Left forelimb (tissue), 1 donor: Measurements from ENCODE around the gene EVX2.
A peak's percentile ranks its signal among the peaks of the same experiment; 100 is the strongest.

ENCODE experiments used
- DNase-seq: peaks from one replicate; pipeline ENCODE4 v3.0.0-alpha.2; 2018; ENCODE audit warnings: low spot score

EVX2 gene

GRCh38 chr2:176083796-176084261 is at the start of gene EVX2:
Gene EVX2, minus strand, starts transcription at chr2:176083962. Its CDS starts 186 bp downstream, at chr2:176083776.
- peak; percentile 64 for DNase-seq

DNA sequence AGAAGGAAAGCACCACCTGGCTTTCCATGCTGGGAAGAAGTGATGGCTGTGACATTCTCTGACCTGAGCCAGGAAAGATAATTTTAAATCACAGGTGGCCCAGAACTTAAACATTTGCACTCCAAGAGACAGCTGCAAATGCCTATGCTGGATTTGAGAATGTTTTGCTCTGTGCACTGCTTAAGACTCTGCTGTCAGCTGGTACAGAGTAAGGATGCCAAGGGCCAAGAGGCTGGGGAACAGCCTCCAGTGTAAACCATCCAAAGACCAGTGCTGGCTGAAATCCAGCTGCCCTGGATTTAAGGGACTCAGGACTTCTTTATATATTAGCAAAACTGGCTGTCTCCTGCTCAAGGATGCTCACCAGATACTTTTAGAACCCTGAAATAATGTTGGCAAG is 49.6 kb upstream of the EVX2 start:
- DNase-seq: no peak

- no peak for DNase-seq
These were observed 48.7 kb upstream of the EVX2 start for GRCh38 chr2:176132205-176133171.

GRCh38 chr2:176131848-176132158 is 48.0 kb upstream of the EVX2 start:
- no peak for DNase-seq

- DNase-seq: no peak
These were observed 47.4 kb upstream of the EVX2 start for GRCh38 chr2:176130957-176131847.

DNA sequence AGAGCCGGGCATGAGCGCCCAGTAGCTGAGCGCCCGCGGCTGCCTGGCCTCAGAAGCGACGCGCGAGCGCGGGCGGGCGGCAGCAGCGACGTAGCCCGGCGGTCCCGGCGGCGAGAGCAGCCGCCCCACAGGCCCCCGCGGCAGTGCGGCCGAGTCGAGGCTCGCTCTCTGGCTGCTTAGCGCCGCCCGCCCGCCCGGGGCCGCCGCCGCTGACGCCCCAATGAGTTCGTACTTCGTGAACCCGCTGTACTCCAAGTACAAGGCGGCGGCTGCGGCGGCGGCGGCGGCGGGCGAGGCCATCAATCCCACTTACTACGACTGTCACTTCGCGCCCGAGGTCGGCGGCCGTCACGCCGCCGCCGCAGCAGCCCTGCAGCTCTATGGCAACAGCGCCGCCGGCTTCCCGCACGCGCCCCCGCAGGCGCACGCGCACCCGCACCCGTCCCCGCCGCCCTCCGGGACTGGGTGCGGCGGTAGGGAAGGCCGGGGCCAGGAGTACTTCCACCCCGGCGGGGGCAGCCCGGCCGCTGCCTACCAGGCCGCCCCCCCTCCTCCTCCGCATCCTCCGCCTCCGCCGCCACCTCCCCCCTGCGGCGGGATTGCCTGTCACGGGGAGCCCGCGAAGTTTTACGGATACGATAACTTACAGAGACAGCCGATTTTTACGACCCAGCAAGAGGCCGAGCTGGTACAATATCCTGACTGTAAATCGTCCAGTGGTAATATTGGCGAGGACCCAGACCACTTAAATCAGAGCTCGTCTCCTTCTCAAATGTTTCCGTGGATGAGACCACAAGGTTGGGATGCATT is 46.6 kb upstream of the EVX2 start:
- peak; percentile 87 for DNase-seq

DNA sequence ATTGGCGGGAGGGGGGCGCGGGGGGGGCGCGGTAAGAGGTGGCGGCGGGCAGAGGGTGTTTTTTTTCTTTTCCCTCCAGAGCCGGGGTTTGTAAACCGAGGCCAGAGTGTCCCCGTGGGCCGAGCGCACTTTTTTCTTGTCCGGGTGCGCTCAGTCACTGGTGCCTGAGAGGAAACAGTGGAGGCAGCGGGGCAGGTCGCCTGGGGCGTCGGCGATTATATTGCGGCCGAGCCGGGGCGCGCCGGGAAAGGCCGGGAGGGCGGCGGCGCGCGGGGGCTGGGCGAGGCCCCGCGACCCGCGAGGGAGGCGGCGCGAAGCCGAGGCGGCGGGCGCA is 46.0 kb upstream of the EVX2 start:
- peak; percentile 83 for DNase-seq

DNA sequence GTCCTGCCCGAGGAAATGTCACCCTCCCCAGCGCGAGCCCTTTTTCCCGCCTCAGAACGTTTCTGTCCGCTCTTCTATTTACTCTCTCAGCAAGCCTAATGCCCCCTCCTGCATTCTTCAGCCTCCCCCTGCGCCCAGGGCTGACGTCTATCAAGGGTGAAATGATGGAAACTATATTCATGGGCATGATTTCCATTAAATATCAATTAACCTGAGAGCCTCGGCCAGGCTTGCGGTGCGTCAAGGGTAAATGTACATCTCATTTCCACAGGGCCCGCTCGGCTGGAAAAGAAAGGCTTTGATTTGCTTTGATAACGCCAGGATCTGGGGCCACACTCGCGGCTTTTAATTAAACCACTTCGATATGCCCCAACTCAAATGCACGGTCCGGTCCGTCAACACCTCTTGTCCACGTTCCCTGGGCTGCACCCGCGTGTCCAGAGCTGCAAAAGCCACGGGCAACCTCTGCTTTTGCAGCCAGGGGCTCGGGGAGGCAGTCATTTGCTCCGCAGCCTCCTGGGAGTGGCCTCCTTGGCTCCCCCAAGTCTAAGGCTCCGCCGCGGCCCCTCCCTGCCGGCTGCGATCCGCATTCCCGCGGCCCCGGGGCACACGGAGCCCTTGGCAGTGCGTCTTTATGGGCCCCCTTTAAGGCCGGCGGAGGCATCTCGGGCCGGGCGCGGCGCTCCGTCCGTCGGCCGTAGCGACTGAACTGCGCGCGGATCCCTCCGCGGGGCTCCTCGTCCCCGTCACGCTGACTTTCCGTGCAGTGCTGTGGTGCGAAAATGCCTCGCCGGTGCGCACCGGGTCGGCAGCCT is 45.4 kb upstream of the EVX2 start, which contains the start of gene HOXD8:
Gene HOXD8 (plus strand): TSS at position 724 of the 815 bp plus-strand sequence. CDS start 662 bp downstream, outside the sequence.
- DNase-seq: peak; percentile 92

- no peak for DNase-seq
These were observed 44.6 kb upstream of the EVX2 start for GRCh38 chr2:176128172-176128981.

DNA sequence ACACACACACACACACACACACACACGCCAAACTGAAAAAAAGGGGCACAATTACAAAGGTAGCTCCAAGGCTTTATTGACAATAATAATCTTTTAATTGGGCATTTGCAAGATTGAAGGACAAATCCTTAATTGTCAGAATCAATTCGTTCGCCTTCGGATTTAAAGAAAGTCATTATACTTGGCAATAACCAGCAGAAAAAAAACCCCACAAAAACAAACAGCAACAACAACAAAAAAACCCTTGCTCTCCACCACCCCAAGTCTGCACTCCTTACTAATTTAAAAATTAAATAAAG is 44.0 kb upstream of the EVX2 start:
- DNase-seq: no peak

GRCh38 chr2:176126929-176127773 is 43.4 kb upstream of the EVX2 start:
- no peak for DNase-seq

DNA sequence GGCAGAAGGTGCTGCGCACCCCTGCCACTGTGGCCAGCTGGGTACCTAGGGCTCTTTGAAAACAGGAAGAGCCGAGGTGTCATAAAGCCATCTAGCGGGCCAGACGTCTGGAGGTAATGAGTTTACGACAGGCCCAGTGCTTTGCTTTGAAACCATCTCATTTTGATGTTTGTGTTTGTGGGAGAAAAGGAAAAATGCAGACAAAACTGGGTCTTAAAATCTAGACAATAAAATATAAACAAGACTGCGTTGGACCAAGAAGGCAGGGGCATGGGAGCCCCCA is 42.0 kb upstream of the EVX2 start:
- no peak for DNase-seq

- DNase-seq: no peak
These were observed 41.4 kb upstream of the EVX2 start for GRCh38 chr2:176124947-176125771.

- DNase-seq: no peak
These were observed 40.6 kb upstream of the EVX2 start for GRCh38 chr2:176124110-176124946.

DNA sequence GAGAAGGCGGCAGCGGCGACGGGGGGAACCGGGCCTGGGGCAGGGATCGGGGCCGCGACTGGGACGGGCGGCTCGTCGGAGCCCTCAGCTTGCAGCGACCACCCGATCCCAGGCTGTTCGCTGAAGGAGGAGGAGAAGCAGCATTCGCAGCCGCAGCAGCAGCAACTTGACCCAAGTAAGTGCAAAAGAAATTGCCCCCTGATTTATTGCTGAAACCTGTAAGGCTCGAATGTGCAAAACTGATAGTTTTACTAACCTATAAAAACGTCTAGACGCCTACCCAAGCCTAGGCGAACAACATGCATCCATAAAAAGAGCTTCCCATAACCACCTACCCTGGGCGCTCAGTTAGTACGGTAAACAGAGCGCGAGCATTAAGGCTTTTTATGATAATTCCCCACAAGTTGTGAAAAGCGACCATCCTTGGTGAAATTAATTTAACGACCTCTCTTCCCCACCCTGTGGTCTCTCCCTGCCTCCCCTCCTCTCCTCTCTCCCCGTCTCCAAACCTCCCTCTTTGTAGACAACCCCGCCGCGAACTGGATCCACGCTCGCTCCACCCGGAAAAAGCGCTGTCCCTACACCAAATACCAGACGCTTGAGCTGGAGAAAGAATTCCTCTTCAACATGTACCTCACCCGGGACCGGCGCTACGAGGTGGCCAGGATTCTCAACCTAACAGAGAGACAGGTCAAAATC is 39.8 kb upstream of the EVX2 start:
- no peak for DNase-seq

DNA sequence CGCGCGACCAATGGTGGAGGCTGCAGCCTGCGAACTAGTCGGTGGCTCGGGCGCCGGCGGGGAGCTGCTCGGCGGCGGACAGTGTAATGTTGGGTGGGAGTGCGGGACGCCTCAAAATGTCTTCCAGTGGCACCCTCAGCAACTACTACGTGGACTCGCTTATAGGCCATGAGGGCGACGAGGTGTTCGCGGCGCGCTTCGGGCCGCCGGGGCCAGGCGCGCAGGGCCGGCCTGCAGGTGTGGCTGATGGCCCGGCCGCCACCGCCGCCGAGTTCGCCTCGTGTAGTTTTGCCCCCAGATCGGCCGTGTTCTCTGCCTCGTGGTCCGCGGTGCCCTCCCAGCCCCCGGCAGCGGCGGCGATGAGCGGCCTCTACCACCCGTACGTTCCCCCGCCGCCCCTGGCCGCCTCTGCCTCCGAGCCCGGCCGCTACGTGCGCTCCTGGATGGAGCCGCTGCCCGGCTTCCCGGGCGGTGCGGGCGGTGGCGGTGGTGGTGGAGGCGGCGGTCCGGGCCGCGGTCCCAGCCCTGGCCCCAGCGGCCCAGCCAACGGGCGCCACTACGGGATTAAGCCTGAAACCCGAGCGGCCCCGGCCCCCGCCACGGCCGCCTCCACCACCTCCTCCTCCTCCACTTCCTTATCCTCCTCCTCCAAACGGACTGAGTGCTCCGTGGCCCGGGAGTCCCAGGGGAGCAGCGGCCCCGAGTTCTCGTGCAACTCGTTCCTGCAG is 39.1 kb upstream of the EVX2 start, which contains the start of gene HOXD9:
Gene HOXD9 (plus strand): TSS at position 37 of the 728 bp plus-strand sequence. CDS start 50 bp downstream, at position 87.
- peak; percentile 77 for DNase-seq
